Stimulated activated CD8-positive, alpha-beta memory T cell treated with anti-CD3 and anti-CD28 coated beads, Interleukin-12 subunit alpha, Interleukin-12 subunit beta, amount 100 ng/mL, for 24 hours (primary cell): ENCODE measurements around the gene DDIAS.
"Not testable (repeated sequence)": the region's sequence is repeated elsewhere in the genome, so short reads cannot be mapped to it uniquely, and the experiment has no call there.

Source experiments
- DNase-seq: peaks from one replicate; pipeline ENCODE4 v3.0.0-alpha.2; 2020; ENCODE audit errors: extremely low read depth

DDIAS gene

GRCh38 chr11:82969811-82970210, 68.3 kb downstream of the DDIAS start:
- DNase-seq: no peak

- DNase-seq: not testable (repeated sequence)
These were observed 69.1 kb downstream of the DDIAS start for GRCh38 chr11:82970507-82971083.

- DNase-seq: not testable (repeated sequence)
These were observed 70.0 kb downstream of the DDIAS start for GRCh38 chr11:82971519-82971946.

GRCh38 chr11:82972103-82972502, 70.6 kb downstream of the DDIAS start:
- no peak for DNase-seq

GRCh38 chr11:82974135-82974534, 72.6 kb downstream of the DDIAS start:
- DNase-seq: no peak

- DNase-seq: no peak
These were observed 73.3 kb downstream of the DDIAS start for GRCh38 chr11:82974851-82975250.

GRCh38 chr11:82975882-82976281, 74.3 kb downstream of the DDIAS start:
- no peak for DNase-seq

- DNase-seq: no peak
These were observed 75.2 kb downstream of the DDIAS start for GRCh38 chr11:82976786-82977185.

- no peak for DNase-seq
These were observed 77.0 kb downstream of the DDIAS start for GRCh38 chr11:82978422-82979099.

GRCh38 chr11:82979824-82980223, 78.3 kb downstream of the DDIAS start:
- DNase-seq: no peak

GRCh38 chr11:82980292-82980691, 78.8 kb downstream of the DDIAS start:
- no peak for DNase-seq

- DNase-seq: no peak
These were observed 79.4 kb downstream of the DDIAS start for GRCh38 chr11:82980947-82981346.

- no peak for DNase-seq
These were observed 80.3 kb downstream of the DDIAS start for GRCh38 chr11:82981852-82982251.
